Mononuclear cell (primary cell): ENCODE data around the gene RUFY1. TPM values are rescaled to one million over a fixed set of nuclear protein-coding genes. Genes with fewer than 3 reads are reported as not detected.
A peak's percentile ranks its signal among the peaks of the same experiment; 100 is the strongest.
"Not testable (repeated sequence)": the region's sequence is repeated elsewhere in the genome, so short reads cannot be mapped to it uniquely, and the experiment has no call there.

Source experiments
- H3K27me3 ChIP-seq: 2 replicates; pipeline ENCODE4 v1.6.0; 2011; ENCODE audit warnings: low read length, control low read depth; ENCODE audit not compliant: insufficient read depth
- H3K4me1 ChIP-seq: 2 replicates; pipeline ENCODE4 v1.5.1; 2011; ENCODE audit warnings: mild to moderate bottlenecking, low read length, control low read depth; ENCODE audit not compliant: insufficient read depth
- H3K4me3 ChIP-seq: 2 replicates; pipeline ENCODE4 v1.5.1; 2011; ENCODE audit warnings: mild to moderate bottlenecking, low read length, moderate library complexity
- H3K9me3 ChIP-seq: 2 replicates; pipeline ENCODE4 v1.5.1; 2011; ENCODE audit warnings: low read depth, mild to moderate bottlenecking, control low read depth, low read length
- total RNA-seq: library from RNA; depleted of rRNA; stranded (reverse); fragments of >200 nt; gene quantifications from one replicate; pipeline ENCODE4 v1.2.3, GENCODE V29; 2012

RUFY1 gene, protein sequence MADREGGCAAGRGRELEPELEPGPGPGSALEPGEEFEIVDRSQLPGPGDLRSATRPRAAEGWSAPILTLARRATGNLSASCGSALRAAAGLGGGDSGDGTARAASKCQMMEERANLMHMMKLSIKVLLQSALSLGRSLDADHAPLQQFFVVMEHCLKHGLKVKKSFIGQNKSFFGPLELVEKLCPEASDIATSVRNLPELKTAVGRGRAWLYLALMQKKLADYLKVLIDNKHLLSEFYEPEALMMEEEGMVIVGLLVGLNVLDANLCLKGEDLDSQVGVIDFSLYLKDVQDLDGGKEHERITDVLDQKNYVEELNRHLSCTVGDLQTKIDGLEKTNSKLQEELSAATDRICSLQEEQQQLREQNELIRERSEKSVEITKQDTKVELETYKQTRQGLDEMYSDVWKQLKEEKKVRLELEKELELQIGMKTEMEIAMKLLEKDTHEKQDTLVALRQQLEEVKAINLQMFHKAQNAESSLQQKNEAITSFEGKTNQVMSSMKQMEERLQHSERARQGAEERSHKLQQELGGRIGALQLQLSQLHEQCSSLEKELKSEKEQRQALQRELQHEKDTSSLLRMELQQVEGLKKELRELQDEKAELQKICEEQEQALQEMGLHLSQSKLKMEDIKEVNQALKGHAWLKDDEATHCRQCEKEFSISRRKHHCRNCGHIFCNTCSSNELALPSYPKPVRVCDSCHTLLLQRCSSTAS
- 68.8 TPM for total RNA-seq

DNA sequence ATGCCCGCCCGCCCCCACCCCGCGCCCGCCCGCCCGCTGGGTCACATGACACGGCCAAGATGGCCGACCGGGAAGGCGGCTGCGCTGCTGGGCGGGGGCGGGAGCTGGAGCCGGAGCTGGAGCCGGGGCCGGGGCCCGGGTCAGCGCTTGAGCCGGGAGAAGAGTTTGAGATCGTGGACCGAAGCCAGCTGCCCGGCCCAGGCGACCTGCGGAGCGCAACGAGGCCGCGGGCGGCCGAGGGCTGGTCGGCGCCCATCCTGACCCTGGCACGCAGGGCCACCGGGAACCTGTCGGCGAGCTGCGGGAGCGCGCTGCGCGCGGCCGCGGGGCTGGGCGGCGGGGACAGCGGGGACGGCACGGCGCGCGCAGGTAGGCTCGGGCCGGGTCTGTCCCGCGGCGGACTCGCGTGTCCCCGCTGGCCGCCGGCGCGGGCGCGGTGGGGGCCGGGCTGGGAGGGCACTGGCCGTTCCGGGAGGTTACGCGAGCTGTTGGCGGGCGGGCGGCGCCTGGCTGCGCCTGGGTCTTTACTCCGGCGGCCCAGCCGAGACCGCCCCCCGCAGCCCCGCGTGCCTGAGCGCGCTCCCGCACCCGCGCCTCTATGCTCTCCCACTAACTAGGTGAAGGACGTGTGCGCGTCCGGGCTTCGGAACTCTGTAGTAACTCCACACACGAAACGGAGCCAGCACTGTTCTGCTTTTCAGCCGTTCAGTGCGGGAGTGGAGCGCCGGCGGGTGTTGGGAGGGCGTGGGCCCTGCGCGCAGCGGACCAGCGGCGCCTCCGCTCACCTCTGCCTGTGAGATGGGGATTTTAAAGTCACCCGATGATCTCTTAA, at the start of gene RUFY1:
Gene RUFY1 (plus strand): TSS at position 44 of the 832 bp plus-strand sequence. CDS start 16 bp downstream, at position 60.
- Histone ChIP-seq H3K27me3 (no peaks in the 10 kb centered on the region), H3K4me3 (peak within 1 kb of the TSS; percentile 79), H3K4me1 (peaks cover 41% of the 10 kb centered on the region), H3K9me3 (no peaks in the 10 kb centered on the region)

DNA sequence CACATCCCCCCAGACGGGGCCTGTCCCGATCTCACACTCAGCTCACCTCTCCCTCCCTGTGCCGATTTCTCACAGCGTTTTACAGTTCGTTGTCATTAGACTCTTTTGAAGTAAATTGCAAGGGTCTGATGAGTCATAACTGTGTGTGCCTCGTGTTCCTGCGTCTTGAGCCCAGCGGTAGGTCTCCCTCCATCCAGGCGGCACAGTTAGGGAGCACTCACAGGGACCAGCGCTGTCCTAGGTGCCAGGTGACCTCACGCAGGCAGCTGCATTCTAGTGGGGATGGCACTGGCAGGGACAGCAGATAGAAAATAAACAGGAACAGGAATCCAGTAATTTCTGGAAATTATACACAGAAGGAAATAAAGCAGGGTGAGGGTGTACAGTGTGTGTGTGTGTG, 48.4 kb upstream of the RUFY1 start:
- H3K4me1 ChIP-seq, H3K27me3 ChIP-seq, H3K4me3 ChIP-seq, H3K9me3 ChIP-seq: not testable (repeated sequence)

DNA sequence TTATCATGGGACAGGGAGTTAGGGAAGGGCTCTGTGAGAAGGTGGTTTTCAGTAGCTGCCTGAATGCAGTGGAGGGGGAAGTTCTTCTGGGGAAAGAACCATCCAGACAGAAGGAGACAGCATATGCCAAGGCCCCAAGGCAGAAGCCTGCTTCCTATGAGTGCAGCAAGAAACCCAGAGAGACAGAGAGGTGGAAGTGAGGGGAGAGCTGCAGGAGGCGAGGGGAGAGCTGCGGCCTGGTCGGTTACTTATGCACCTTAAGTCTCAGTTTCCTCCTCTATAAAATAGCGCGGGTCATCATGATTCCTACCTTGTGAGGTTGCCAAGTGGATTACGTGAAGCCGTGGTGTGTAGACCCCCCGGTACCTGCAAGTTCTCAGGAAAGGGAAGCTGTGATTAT, 47.9 kb upstream of the RUFY1 start:
- not testable (repeated sequence) for H3K9me3 ChIP-seq

GRCh38 chr5:179504191-179504590, 46.2 kb upstream of the RUFY1 start:
- no peak overlapping the region for H3K4me3 ChIP-seq
- H3K9me3 ChIP-seq: no peaks in the 10 kb centered on the region
- peaks cover 2% of the 10 kb centered on the region for H3K4me1 ChIP-seq
- no peaks in the 10 kb centered on the region for H3K27me3 ChIP-seq

More for the DNA sequence above, 47.9 kb upstream of the RUFY1 start:
- not testable (repeated sequence) for H3K4me3 ChIP-seq, H3K4me1 ChIP-seq, H3K27me3 ChIP-seq

DNA sequence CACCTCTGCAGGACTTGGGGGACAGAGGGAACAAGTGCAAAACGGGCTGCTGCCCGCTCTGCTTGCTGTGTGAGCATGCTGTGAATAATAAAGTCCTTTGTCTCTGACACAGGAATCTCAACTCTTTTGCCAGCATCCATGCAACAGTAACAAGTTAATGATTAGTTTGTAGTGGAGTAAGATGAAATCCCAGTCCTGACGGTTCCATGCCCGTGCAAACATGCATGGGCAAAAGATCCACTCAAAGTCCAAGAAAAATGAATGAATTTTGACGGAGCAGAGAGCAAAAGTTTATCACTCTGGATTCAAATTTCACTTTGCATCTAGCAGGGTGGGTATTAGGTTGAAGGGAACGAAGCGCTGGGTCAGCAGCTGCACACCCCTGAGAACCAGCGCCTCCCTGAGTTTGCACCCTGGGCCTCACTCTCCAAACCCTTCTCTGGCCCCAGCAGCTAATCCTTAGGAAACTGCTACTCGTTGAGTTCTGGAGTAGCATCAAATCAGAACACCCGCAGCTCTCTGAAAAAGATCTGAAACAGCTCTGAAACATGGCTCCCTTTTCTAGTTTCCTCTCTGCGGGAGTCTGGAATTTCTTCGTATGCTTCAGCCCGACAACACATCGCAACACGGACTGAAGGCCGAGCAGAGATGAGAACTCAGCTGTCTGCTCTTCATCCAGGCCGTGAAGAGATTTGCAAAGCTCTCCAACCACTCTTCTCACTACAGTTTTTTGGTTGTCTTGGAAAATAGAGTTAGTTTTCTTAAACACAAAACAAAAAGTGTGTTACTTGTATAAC, 45.6 kb upstream of the RUFY1 start:
- Histone ChIP-seq H3K4me1 (peaks cover 6% of the 10 kb centered on the region), H3K27me3 (no peaks in the 10 kb centered on the region), H3K4me3 (no peak overlapping the region), H3K9me3 (no peaks in the 10 kb centered on the region)

- Histone ChIP-seq H3K9me3 (no peaks in the 10 kb centered on the region), H3K4me1 (peaks cover 6% of the 10 kb centered on the region), H3K4me3 (no peak overlapping the region), H3K27me3 (no peaks in the 10 kb centered on the region)
These were observed 44.6 kb upstream of the RUFY1 start for GRCh38 chr5:179505636-179506261.

- H3K9me3 ChIP-seq: no peaks in the 10 kb centered on the region
- H3K4me3 ChIP-seq: no peak overlapping the region
- H3K27me3 ChIP-seq: no peaks in the 10 kb centered on the region
- peaks cover 6% of the 10 kb centered on the region for H3K4me1 ChIP-seq
These were observed 41.1 kb upstream of the RUFY1 start for GRCh38 chr5:179509239-179509638.

DNA sequence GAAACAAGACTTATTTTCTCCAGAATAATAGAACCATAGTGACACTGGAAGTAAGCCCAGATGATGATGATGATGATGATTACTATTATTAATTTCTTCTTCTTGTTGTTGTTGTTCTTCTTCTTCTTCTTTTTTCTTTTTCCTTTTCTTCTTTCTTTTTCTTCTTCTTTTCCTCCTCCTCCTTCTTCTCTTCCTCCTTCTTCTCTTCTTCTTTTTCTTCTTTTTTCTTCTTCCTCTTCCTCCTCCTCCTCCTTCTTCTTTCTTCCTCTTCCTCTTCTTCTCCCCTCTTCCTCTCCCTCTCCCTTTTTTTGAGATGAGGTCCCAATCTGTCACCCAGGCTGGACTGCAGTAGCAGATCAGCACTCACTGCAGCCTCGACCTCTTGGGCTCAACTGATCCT, 40.5 kb upstream of the RUFY1 start:
- no peaks in the 10 kb centered on the region for H3K27me3 ChIP-seq
- no peaks in the 10 kb centered on the region for H3K9me3 ChIP-seq
- peaks cover 6% of the 10 kb centered on the region for H3K4me1 ChIP-seq
- H3K4me3 ChIP-seq: no peak overlapping the region

DNA sequence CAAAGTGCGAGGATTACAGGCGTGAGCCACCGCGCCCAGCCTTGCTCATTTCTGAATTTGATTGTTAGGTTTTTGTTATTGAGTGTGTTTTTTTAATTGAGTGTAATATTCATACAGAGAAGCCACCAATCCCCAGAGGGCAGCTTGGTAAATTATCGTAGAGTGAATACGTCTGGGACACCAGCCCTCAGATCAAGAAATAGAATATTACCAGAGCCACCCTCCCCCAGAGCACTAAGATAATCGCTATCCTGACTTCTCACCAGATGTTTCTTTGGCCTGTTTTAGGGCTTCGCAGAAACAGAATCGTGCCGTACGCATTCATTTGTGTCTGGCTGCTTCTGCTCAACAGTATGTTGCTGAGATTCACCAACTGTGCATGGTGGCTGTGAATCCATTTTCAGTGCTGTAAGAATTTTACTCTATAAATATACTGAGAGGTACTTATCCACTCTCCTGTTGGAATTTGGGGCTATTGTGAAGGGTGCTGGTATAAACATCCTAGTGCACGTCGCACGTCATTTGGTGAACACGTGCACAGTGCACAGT, 37.8 kb upstream of the RUFY1 start:
- Histone ChIP-seq H3K9me3 (no peaks in the 10 kb centered on the region), H3K4me3 (no peak overlapping the region), H3K27me3 (no peaks in the 10 kb centered on the region), H3K4me1 (peaks cover 6% of the 10 kb centered on the region)

DNA sequence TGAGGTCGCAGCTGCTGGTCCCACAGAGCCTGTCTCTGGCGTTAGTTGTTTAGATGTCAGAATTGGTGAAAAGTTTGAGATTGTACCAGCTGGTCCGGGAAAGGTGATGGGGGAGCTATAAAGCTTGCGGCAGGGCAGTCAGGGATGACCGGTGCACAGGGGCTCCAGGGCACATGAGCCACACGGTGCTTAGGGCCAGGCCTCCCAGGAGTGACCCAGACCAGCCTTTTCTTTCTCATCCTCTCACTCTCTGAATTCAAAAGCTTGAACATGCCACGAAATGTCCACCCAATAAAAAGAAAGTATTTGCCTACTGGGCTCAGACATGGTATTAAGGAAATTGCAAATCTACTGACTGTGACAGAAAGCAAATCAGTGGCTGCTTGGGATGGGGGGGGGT, 34.9 kb upstream of the RUFY1 start:
- not testable (repeated sequence) for H3K4me3 ChIP-seq, H3K9me3 ChIP-seq, H3K27me3 ChIP-seq, H3K4me1 ChIP-seq

- H3K4me3 ChIP-seq: no peak overlapping the region
These were observed 34.1 kb upstream of the RUFY1 start for GRCh38 chr5:179516221-179516620.

DNA sequence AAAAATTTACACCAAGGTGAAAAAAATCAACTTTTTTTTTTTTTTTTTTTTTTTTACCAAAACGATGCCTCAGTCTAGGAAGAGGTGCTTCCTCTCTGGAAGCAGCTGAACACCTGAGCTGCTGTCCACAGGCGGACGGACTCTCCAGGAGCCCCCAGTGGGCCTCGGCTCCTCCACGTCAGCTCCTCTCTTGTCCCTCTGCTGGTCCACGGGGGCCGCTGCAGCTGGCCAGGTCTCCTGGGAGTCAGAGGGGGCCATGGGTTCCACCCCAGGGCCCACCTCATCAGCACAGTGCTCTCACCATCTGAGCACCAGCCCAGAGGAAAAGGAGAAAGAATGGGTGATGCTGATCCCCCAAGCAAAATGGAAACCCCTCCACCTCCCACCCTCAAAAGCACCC, 32.6 kb upstream of the RUFY1 start:
- not testable (repeated sequence) for H3K9me3 ChIP-seq, H3K4me1 ChIP-seq, H3K4me3 ChIP-seq, H3K27me3 ChIP-seq

More at GRCh38 chr5:179516221-179516620, 34.1 kb upstream of the RUFY1 start:
- H3K9me3 ChIP-seq: no peaks in the 10 kb centered on the region
- H3K27me3 ChIP-seq: no peaks in the 10 kb centered on the region
- H3K4me1 ChIP-seq: no peaks in the 10 kb centered on the region

- H3K9me3 ChIP-seq, H3K4me3 ChIP-seq, H3K4me1 ChIP-seq, H3K27me3 ChIP-seq: not testable (repeated sequence)
These were observed 32.0 kb upstream of the RUFY1 start for GRCh38 chr5:179518369-179518768.
